ENCODE data around the gene AMBRA1. TPM values are rescaled to one million over a fixed set of nuclear protein-coding genes. Genes with fewer than 3 reads are reported as not detected.

Gene AMBRA1
- total RNA-seq, 1 donor from 2014 or later = 11.3 TPM

GRCh38 chr11:46418751-46419150 lies 175.1 kb downstream of the AMBRA1 start:
- Histone ChIP-seq H3K27me3 (ENCODE audit: control insufficient read depth, insufficient read depth, low read length) (no peaks in the 10 kb centered on the region), H3K4me3 (ENCODE audit: low read depth, low read length) (no peak overlapping the region), H3K36me3 (ENCODE audit: control insufficient read depth, insufficient read depth, low read length) (peaks cover 6% of the 10 kb centered on the region)
- no peak for FAIRE-seq
- no peak for DNase-seq (ENCODE audit: low read depth)
- TF ChIP-seq CTCF (IDR thresholded peaks at IDR 0.05; ENCODE audit: insufficient read depth, low read length, severe bottlenecking) = no peak

GRCh38 chr11:46417711-46418110 lies 176.1 kb downstream of the AMBRA1 start:
- H3K4me3 ChIP-seq (ENCODE audit: low read depth, low read length) = no peak overlapping the region
- FAIRE-seq = no peak
- DNase-seq (ENCODE audit: low read depth) = no peak
- no peak for TF ChIP-seq CTCF (IDR thresholded peaks at IDR 0.05; ENCODE audit: insufficient read depth, low read length, severe bottlenecking)
- peaks cover 6% of the 10 kb centered on the region for H3K36me3 ChIP-seq (ENCODE audit: control insufficient read depth, insufficient read depth, low read length)
- H3K27me3 ChIP-seq (ENCODE audit: control insufficient read depth, insufficient read depth, low read length) = no peaks in the 10 kb centered on the region

GRCh38 chr11:46414879-46415278 lies 178.9 kb downstream of the AMBRA1 start:
- Histone ChIP-seq H3K27me3 (ENCODE audit: control insufficient read depth, insufficient read depth, low read length) (no peaks in the 10 kb centered on the region), H3K4me3 (ENCODE audit: low read depth, low read length) (no peak overlapping the region), H3K36me3 (ENCODE audit: control insufficient read depth, insufficient read depth, low read length) (peaks cover 6% of the 10 kb centered on the region)
- no peak for FAIRE-seq
- no peak for TF ChIP-seq CTCF (IDR thresholded peaks at IDR 0.05; ENCODE audit: insufficient read depth, low read length, severe bottlenecking)
- no peak for DNase-seq (ENCODE audit: low read depth)

- FAIRE-seq = no peak
- TF ChIP-seq CTCF (IDR thresholded peaks at IDR 0.05; ENCODE audit: insufficient read depth, low read length, severe bottlenecking) = no peak
- no peak for DNase-seq (ENCODE audit: low read depth)
- H3K27me3 ChIP-seq (ENCODE audit: control insufficient read depth, insufficient read depth, low read length) = no peaks in the 10 kb centered on the region
- no peak overlapping the region for H3K4me3 ChIP-seq (ENCODE audit: low read depth, low read length)
- H3K36me3 ChIP-seq (ENCODE audit: control insufficient read depth, insufficient read depth, low read length) = peaks cover 8% of the 10 kb centered on the region
Observed at GRCh38 chr11:46414466-46414796, 179.4 kb downstream of the AMBRA1 start.

GRCh38 chr11:46413760-46414465 lies 179.9 kb downstream of the AMBRA1 start:
- no peaks in the 10 kb centered on the region for H3K27me3 ChIP-seq (ENCODE audit: control insufficient read depth, insufficient read depth, low read length)
- TF ChIP-seq CTCF (IDR thresholded peaks at IDR 0.05; ENCODE audit: insufficient read depth, low read length, severe bottlenecking) = no peak
- peaks cover 9% of the 10 kb centered on the region for H3K36me3 ChIP-seq (ENCODE audit: control insufficient read depth, insufficient read depth, low read length)
- FAIRE-seq (no peak), DNase-seq (ENCODE audit: low read depth) (peak; percentile 60)
- no peak overlapping the region for H3K4me3 ChIP-seq (ENCODE audit: low read depth, low read length)

GRCh38 chr11:46410021-46410420 lies 183.8 kb downstream of the AMBRA1 start:
- no peak for FAIRE-seq
- Histone ChIP-seq H3K27me3 (ENCODE audit: control insufficient read depth, insufficient read depth, low read length) (no peaks in the 10 kb centered on the region), H3K36me3 (ENCODE audit: control insufficient read depth, insufficient read depth, low read length) (peaks cover 19% of the 10 kb centered on the region), H3K4me3 (ENCODE audit: low read depth, low read length) (no peak overlapping the region)
- TF ChIP-seq CTCF (IDR thresholded peaks at IDR 0.05; ENCODE audit: insufficient read depth, low read length, severe bottlenecking) = peak; percentile 9
- no peak for DNase-seq (ENCODE audit: low read depth)
